Liver (tissue), 3 donors: Measurements from ENCODE around the gene TSPAN5.

Experiments used
- SP1 ChIP-seq: IDR thresholded peaks from 2 replicates; pipeline ENCODE4 v1.6.1; 2018; ENCODE audit warnings: antibody characterized with exemption, mild to moderate bottlenecking
- TF ChIP-seq, protein P1 (sequence below): fragments of 150-350 bp; IDR thresholded peaks from 2 replicates; pipeline ENCODE4 v1.5.1; 2017; ENCODE audit warnings: improper control_type of control experiment, low read depth, low read length; ENCODE audit not compliant: missing input control
- donor health status: healthy.
- donor health status: healthy.

DNA sequence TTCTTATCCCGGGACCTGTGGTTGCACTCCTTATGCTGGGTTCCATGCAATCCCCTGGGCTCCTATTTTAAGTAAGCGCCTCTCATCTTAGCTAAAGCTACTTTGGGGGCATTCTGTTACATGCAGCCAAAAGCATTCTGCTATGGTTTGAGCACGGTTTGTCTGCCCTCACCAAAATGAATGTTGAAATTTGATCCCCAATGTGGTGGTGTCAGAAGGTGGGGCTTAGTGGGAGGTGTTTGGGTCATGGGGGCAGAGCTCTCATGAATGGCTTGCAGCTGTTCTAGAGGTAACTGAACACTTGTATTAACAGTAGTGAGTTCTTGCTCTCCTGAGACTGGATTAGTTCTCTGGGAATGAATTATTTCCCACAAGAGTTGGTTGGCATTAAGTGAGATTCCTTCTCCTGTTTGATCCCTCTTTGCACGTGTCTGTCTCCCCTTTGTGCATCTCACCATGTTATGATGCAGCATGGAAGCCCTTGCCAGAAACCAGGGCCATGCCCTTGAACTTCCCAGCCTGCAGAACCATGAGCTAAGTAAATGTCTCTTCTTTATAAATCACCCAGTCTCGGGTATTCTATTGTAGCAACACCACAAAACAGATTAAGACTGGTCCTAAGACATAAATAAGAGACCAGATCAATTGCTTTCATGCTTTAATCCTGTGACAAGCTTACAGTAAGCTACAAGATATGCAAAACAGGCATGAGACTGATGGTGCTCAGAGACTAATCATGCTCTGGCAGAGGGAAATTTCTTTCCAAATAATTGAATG lies 141.8 kb downstream of the TSPAN5 start:
- TF ChIP-seq, protein P1, sequence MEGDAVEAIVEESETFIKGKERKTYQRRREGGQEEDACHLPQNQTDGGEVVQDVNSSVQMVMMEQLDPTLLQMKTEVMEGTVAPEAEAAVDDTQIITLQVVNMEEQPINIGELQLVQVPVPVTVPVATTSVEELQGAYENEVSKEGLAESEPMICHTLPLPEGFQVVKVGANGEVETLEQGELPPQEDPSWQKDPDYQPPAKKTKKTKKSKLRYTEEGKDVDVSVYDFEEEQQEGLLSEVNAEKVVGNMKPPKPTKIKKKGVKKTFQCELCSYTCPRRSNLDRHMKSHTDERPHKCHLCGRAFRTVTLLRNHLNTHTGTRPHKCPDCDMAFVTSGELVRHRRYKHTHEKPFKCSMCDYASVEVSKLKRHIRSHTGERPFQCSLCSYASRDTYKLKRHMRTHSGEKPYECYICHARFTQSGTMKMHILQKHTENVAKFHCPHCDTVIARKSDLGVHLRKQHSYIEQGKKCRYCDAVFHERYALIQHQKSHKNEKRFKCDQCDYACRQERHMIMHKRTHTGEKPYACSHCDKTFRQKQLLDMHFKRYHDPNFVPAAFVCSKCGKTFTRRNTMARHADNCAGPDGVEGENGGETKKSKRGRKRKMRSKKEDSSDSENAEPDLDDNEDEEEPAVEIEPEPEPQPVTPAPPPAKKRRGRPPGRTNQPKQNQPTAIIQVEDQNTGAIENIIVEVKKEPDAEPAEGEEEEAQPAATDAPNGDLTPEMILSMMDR, result no peak
- no peak for TF ChIP-seq SP1
